HG02571 (cell line): ENCODE data around the gene KLHL29.

Experiments used
- ATAC-seq: cut with Tn5 transposase; IDR thresholded peaks from one replicate; pipeline ENCODE4 v1.9.1; 2021; ENCODE audit warnings: mild to moderate bottlenecking, moderate library complexity; ENCODE audit not compliant: unreplicated experiment

Gene KLHL29

DNA sequence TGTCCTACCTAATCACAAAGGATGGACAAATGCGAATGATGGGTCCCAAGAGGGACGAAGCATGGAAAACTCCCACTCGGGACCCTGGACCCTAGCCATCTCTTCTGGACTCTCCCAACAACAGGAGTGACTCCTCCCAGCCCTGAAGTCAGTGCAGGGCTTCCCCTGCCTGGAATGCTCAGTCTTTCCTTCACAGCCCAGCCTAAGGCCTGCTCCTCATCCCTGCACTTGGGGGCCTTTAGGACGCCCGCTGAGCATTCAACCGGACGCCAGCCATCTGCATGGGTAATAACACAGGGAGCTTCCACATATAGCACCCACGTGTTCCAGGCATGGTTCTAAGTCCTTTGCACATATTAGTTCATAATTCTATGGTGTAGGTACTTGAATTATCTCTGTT is 237.5 kb downstream of the KLHL29 start:
- no peak for ATAC-seq

DNA sequence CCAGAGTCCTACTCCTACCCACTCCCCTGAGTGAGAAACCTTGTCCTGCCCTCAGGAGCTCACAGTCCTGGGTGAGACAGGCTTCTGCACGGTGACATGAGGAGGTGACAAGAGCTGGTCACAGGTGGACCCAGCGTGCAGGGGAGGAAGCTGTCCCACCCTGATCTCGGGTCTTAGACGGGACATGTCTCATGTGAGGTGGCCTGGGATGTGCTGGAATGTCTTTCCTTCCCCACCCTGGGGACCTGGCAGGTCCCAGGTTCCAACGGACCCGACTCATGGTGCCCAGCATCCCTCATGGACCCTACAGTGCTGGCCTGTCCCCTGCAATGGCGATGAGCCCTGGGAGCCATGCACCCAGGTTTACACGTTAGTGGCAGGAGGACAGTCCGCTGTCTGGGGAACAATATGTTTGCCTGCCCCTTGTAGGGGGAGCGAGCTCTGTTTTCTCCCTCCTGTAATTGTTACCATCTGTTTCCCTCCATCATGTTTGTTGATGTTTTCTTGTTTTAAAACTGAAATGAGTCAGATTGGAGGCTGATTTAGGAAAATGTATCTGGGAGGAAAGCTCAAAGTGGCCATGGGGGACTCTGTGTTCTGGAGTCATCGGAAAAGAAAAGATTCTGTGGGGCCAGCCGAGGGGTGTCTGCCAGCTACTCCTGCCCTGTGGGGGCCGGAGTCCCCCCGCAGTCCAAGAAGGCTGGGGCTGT is 238.1 kb downstream of the KLHL29 start:
- no peak for ATAC-seq

DNA sequence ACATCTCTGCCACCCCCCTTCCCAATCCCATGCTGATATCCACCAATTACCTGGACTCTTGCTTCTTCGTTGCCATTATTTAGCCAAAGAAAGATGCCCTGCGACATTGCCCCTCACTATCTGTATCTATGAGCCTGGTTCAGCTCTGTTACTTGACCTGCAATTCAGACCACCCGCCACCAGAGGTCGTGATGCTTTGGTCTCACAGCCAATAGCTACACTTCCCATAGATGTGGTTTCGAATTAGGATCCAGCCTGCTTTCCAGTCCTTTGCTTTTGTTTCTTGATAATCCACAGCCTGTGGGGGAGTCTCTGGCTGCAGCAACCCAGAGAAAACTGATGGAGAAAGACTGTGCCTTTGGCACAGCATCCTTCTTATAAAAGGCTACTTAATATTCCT is 239.4 kb downstream of the KLHL29 start:
- ATAC-seq: no peak

- no peak for ATAC-seq
These were observed 239.9 kb downstream of the KLHL29 start for GRCh38 chr2:23624915-23625314.

DNA sequence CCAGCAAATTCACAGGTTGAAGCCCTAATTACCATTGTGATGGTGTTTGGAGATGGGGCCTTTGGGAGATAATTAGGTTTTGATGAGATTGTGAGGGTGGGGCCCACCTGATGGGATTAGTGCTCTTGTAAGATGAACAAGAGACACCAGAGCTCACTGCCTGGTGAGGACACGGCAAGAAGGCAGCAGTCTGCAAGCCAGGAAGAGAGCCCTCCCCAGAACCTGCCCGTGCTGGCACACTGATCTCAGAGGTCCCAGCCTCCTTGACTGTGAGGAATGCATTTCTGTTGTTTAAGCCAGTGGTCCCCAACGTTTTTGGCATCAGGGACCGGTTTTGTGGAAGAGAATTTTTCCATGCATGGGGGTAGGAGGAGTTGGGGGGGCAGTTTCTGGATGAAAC is 240.7 kb downstream of the KLHL29 start:
- ATAC-seq: no peak

DNA sequence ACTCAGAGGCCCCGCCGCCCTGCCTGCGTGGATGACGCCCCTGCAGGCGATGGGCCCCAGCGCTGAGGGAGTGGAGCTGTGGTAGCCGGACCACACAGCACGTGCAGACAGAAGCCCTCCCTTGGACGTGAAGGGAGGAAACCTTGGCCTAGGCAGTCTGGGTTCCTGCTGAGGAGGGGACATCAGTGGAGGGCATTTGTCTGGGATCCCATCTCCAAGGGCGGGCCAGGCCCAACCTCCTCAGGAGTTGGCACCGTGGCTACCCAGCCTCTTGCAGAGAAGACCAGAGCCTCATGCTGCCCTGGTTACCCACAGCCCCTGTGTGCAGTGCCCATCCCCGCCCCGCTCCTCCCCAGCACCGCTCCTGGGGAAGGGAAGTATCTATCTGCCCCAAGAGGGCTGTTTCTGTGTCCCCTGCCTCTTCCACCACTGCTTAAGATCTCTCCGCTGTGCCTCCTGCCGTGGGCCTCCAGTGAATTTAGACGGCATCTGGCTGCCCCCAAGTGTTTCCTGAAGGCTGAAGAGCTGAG is 241.8 kb downstream of the KLHL29 start:
- no peak for ATAC-seq

DNA sequence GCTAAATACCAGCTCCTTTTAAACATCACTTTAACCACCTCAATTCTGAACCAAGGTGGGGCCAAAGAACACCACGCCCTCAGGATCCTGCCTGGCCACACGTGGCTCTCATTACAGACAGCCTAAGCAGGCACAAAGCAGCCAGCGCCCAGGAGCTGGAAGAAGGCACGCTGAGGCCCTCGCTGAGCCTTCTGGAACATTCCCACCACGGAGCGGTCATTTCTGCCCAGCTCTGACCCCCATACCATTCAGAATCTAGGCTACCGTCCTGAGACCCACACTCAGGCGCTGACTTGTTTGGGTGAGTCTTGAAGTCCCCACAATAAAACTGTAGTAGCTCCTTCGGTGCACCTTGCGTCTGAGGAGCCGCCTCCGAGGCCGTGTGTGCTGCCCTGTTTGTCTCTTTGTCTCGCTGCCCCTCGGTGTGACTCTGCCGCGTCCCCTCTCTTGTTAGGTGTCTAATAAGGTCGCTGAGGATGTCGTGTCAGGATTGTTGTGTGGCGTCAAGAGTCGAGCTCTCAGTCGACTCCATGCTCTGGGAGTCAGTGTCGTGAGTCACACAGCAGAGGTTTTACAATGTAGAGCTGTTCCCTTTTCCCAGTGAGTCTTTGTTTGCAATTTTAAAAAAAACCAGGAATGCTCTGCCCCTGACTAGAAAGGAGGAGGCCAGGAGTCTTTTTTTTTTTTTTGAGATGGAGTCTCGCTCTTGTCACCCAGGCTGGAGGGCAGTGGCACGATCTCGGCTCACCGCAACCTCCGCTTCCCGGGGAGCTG is 242.4 kb downstream of the KLHL29 start:
- ATAC-seq: no peak

- ATAC-seq: no peak
These were observed 244.2 kb downstream of the KLHL29 start for GRCh38 chr2:23628926-23629771.

DNA sequence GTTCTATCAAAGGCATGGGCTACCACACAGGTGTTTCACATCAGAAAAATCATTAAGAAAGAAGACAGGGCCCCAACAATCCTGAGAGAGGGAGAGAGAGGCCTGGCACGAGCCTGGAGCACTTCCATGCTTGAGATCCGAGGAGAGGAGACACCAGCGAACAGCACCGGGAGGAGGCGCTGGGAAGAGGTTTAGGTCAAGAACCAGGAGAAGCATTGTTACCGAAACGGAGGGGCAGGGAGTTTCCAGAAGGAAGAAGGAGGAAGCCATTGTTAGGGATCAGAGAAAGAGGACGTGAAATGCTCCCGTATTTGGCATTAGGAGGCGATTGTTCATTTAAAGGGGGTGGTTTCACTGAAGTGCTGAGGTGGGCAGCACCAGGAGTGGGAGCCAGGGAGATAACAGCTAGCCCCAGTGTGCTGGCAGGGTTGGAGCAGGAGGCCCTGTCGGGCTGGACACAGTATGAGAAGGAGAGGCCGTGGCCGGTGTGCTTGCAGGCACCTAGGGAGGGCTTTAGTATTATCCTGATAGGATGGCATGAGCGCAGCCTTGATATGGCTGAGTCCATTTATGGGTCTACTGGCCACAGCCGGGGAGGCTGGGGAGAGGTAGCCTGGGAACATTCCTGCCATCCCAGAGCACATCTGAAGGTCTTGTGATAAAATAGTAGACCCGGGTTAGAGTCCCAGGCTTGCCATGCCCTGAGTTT is 244.9 kb downstream of the KLHL29 start:
- no peak for ATAC-seq

DNA sequence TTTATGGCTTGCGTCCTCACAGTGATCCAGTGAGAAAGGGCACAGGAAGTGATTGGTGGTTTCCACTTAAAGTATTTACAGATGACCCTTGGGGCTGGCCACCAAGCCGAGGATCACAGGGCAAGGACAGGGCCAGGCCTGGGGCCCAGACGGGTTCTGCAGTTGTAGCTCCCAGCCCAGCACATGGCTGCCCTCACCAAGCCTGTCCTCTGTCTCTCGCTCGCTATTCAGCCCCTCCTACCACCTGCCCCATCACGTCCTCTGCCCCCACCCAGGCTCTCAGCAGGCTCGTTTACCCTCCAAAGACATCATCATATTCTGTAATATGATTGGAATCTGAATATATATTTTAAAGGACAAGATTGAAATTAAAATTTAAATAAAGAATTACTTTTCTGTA is 246.0 kb downstream of the KLHL29 start:
- ATAC-seq: no peak

DNA sequence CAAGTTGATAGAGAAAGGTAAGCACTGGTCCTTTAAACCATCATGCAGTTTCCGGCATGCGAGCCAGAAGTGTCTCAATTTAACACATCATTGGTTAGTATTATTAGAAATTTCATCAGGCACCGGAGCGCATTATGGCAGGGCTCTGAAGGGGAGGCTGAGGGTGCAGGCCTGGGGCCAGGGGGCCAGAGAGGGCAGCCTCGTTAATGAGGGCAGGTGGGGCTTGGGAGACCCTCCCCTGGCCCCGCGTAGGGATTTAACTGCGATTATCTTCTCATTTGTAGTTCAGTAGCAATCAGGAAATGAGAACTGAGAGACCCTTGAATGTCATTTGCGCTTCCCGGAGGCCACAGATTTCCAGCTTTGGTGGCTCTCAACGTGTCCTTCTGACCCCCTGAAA is 246.4 kb downstream of the KLHL29 start:
- ATAC-seq: no peak

- ATAC-seq: no peak
These were observed 247.4 kb downstream of the KLHL29 start for GRCh38 chr2:23632386-23632785.

GRCh38 chr2:23632831-23633395 is 247.9 kb downstream of the KLHL29 start:
- ATAC-seq: no peak

GRCh38 chr2:23633966-23634365 is 249.0 kb downstream of the KLHL29 start:
- ATAC-seq: no peak

DNA sequence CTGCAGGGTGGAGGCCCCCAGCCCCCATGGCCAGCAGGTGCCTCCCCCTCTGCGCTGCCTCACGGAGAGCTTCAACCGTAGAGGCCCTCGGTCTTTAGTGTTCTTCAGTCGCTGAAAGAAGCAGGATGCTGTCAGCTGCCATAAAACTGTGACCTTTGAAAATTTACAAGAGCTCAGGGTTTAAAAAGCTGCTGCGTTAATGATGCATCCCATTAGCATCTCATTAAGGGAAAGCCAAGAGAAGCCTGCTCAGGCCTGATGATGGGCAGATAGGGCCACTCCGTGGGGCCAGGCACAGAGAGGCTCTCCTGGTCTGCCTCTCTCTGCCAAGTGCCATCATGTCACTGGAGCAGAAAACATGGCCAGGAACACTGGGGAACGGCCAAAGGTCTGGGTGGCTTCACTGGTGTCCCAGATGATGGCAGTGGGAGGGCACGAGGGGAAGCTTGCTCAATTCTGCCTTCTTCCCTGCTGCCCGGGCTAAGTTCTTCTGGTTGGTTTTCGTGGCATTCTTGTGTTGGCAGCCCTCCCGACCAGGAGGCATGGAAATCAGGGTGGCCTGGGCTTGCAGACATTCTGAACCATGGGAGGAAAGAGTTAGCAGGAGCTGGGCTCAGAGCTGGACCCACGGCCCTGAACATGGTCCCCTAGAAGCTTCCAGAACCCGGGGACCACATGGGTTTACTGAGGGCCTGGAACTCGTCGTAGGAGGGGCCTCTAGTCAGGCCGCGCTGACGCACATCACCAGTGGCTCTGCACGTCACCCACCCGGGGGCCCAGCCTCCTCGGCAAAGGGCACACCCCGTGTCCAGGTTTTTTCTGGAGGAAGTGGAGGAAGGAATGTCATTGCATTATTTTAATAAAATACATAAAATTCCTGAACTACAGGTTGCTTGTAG is 250.7 kb downstream of the KLHL29 start:
- ATAC-seq: no peak

- ATAC-seq: no peak
These were observed 251.4 kb downstream of the KLHL29 start for GRCh38 chr2:23636426-23636825.

GRCh38 chr2:23637011-23637778 is 252.2 kb downstream of the KLHL29 start:
- no peak for ATAC-seq

DNA sequence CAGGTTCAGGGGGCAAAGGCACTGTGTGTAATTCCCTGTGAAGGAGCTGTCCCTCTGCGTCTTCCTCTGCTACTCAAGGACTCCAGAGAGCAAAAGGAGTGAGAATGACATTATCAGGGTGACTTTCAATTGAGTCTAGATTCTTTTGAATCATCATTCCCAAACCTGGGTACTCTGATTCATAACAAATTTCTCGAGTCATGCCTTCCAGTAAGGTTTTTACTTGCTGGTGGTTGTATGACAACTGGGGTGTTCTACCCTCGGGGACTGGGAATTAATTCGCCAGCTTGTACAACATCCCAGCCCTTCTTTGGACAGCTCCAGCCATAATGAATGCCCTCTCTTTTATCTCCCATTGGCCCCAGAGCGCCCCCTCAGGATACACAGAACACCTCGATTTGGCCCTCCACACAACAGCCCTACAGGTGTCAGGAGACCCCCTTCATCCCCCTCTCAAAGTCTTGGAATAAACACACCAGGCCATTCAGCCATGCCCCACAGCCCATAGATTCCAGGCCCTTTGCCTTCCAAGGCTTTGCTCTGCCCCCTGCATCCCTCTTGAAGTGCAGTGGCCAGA is 254.5 kb downstream of the KLHL29 start:
- ATAC-seq: no peak
